HCT116 (cell line): ENCODE measurements around the gene IFNL1. TPM values are rescaled to one million over a fixed set of nuclear protein-coding genes. Genes with fewer than 3 reads are reported as not detected.
A peak's percentile ranks its signal among the peaks of the same experiment; 100 is the strongest.

ENCODE experiments used
- ATAC-seq: fragments of 200-7000 bp; cut with Tn5 transposase; 2 replicates; pipeline ENCODE4 v1.9.1; 2020; ENCODE audit warnings: mild to moderate bottlenecking, moderate library complexity
- BruUV-seq: library from RNA; stranded (reverse); fragments of 400-500 nt; replicated peaks from 2 replicates; lab custom pipeline; 2021; lab: Mats Ljungman, UMichigan
- CTCF ChIA-PET: fragments of 300-600 bp; sonication (Branson Sonifier 250); formaldehyde crosslinking; loops from one replicate; lab custom pipeline; 2021; ENCODE audit warnings: antibody characterized with exemption; lab: Charles Lee
- POLR2A ChIA-PET: fragments of 300-600, 350-600 bp; sonication (Branson Sonifier 250); formaldehyde crosslinking; loops from one replicate; lab custom pipeline; 2021; ENCODE audit warnings: antibody characterized with exemption; lab: Charles Lee
- RAD21 ChIA-PET, 2 experiments: fragments of 300-600 bp; sonication (Branson Sonifier 250); formaldehyde crosslinking; loops; one replicate each; lab custom pipeline; 2023; ENCODE audit warnings: low total read pairs in 2 of 2; ENCODE audit not compliant: uncharacterized antibody in 2 of 2, unreplicated experiment in 2 of 2, low non-redundant PET in 1 of 2; lab: Charles Lee
- DNase-seq: peaks from one replicate; pipeline ENCODE4 v3.0.0-alpha.2; 2010; ENCODE audit warnings: low read depth, low spot score
- H2AFZ ChIP-seq: fragments of 200-600 bp; shearing (Covaris generic), sonication (generic); 2 replicates; pipeline ENCODE4 v1.6.1; 2017; ENCODE audit warnings: low read depth, mixed run types, mixed read lengths, antibody characterized with exemption, low read length; ENCODE audit not compliant: poor library complexity, severe bottlenecking
- H3K27ac ChIP-seq: 2 replicates; pipeline ENCODE4 v1.5.1; 2012; ENCODE audit warnings: low read depth, low read length
- H3K27me3 ChIP-seq: fragments of 200-600 bp; sonication (generic); 2 replicates; pipeline ENCODE4 v1.6.1; 2016; ENCODE audit warnings: mixed run types, low read length, mixed read lengths; ENCODE audit not compliant: insufficient read depth
- H3K36me3 ChIP-seq, 2 experiments: fragments of 200-500 bp in 1 of 2; fragments of 200-600 bp in 1 of 2; sonication (Bioruptor generic) in 1 of 2; sonication (generic) in 1 of 2; 2 replicates each; pipeline versions ENCODE4 v1.5.1 to v1.6.1; 2014 to 2016; ENCODE audit warnings: low read length in 2 of 2, inconsistent platforms in 1 of 2, mixed read lengths in 1 of 2, mixed run types in 1 of 2; ENCODE audit not compliant: insufficient read depth in 2 of 2, control insufficient read depth in 1 of 2
- H3K4me1 ChIP-seq, 2 experiments: fragments of 200-600 bp in 1 of 2; sonication (generic) in 1 of 2; 2 replicates each; pipeline versions ENCODE4 v1.5.1 to v1.6.1; 2012 to 2017; ENCODE audit warnings: low read length in 2 of 2, inconsistent platforms in 1 of 2, mild to moderate bottlenecking in 1 of 2, mixed read lengths in 1 of 2, mixed run types in 1 of 2, moderate library complexity in 1 of 2; ENCODE audit not compliant: insufficient read depth in 2 of 2, control insufficient read depth in 1 of 2
- H3K4me2 ChIP-seq: fragments of 200-600 bp; sonication (generic); 2 replicates; pipeline ENCODE4 v1.6.1; 2017; ENCODE audit warnings: mixed run types, low read length, mixed read lengths
- H3K4me3 ChIP-seq, 2 experiments: fragments of 200-600 bp in 1 of 2; sonication (generic) in 1 of 2; replicated peaks in 1 of 2; 2 replicates each; pipeline ENCODE4 v1.5.1; 2011 to 2016; ENCODE audit warnings: low read length in 2 of 2, control low read depth in 1 of 2, low read depth in 1 of 2, mild to moderate bottlenecking in 1 of 2, mixed read lengths in 1 of 2, mixed run types in 1 of 2
- H3K79me2 ChIP-seq: fragments of 200-600 bp; sonication (generic); 2 replicates; pipeline ENCODE4 v1.6.1; 2017; ENCODE audit warnings: mild to moderate bottlenecking, mixed run types, low read length, moderate library complexity, mixed read lengths; ENCODE audit not compliant: insufficient read depth
- H3K9ac ChIP-seq: fragments of 200-600 bp; sonication (generic); 2 replicates; pipeline ENCODE4 v1.6.1; 2016; ENCODE audit warnings: low read length, mixed read lengths
- H3K9me2 ChIP-seq: fragments of 200-600 bp; sonication (generic), shearing (Covaris generic); 2 replicates; pipeline ENCODE4 v1.6.1; 2017; ENCODE audit warnings: mixed run types, mild to moderate bottlenecking, moderate library complexity; ENCODE audit not compliant: insufficient read depth
- H3K9me3 ChIP-seq, 2 experiments: fragments of 200-500 bp in 1 of 2; fragments of 200-600 bp in 1 of 2; sonication (Bioruptor generic) in 1 of 2; sonication (generic) in 1 of 2; 2 replicates each; pipeline ENCODE4 v1.6.1; 2014 to 2017; ENCODE audit warnings: low read length in 2 of 2, mixed read lengths in 2 of 2, inconsistent platforms in 1 of 2, low read depth in 1 of 2, mild to moderate bottlenecking in 1 of 2, mixed run types in 1 of 2, moderate library complexity in 1 of 2; ENCODE audit not compliant: control insufficient read depth in 1 of 2, insufficient read depth in 1 of 2
- H4K20me1 ChIP-seq: fragments of 200-600 bp; sonication (generic), shearing (Covaris generic); 2 replicates; pipeline ENCODE4 v1.6.1; 2017; ENCODE audit warnings: mixed run types, mild to moderate bottlenecking, moderate library complexity; ENCODE audit not compliant: insufficient read depth
- CBX3 ChIP-seq: IDR thresholded peaks from 2 replicates; pipeline ENCODE4 v1.6.1; 2012; ENCODE audit warnings: low read depth
- CEBPB ChIP-seq: IDR thresholded peaks from 2 replicates; pipeline ENCODE4 v1.6.1; 2012; ENCODE audit warnings: low read depth
- EGR1 ChIP-seq: IDR thresholded peaks from 2 replicates; pipeline ENCODE4 v1.6.1; 2012; ENCODE audit warnings: low read depth
- ELF1 ChIP-seq: IDR thresholded peaks from 2 replicates; pipeline ENCODE4 v1.6.1; 2012; ENCODE audit warnings: low read depth, borderline replicate concordance
- EZH2 ChIP-seq: fragments of 200-600 bp; sonication (generic); IDR thresholded peaks from 2 replicates; pipeline ENCODE4 v1.6.1; 2017; ENCODE audit warnings: antibody characterized with exemption, mixed run types
- FOSL1 ChIP-seq: IDR thresholded peaks from 2 replicates; pipeline ENCODE4 v1.6.1; 2012; ENCODE audit warnings: low read depth
- JUND ChIP-seq: IDR thresholded peaks from 2 replicates; pipeline ENCODE4 v1.6.1; 2012
- MAX ChIP-seq: IDR thresholded peaks from 2 replicates; pipeline ENCODE4 v1.6.1; 2012
- POLR2A ChIP-seq: IDR thresholded peaks from 2 replicates; pipeline ENCODE4 v1.7.0; 2011; ENCODE audit warnings: borderline replicate concordance; ENCODE audit not compliant: insufficient read depth, insufficient read length; ENCODE audit errors: extremely low read depth
- POLR2AphosphoS5 ChIP-seq: IDR thresholded peaks from 2 replicates; pipeline ENCODE4 v1.6.1; 2011; ENCODE audit warnings: mild to moderate bottlenecking, low read depth, low read length, moderate library complexity
- REST ChIP-seq: IDR thresholded peaks from 2 replicates; pipeline ENCODE4 v1.6.1; 2012; ENCODE audit warnings: low read depth
- SIN3A ChIP-seq: IDR thresholded peaks from 2 replicates; pipeline ENCODE4 v1.6.1; 2012; ENCODE audit warnings: low read depth
- SRF ChIP-seq: IDR thresholded peaks from 2 replicates; pipeline ENCODE4 v1.6.1; 2012; ENCODE audit warnings: low read depth
- TCF7L2 ChIP-seq: IDR thresholded peaks from 2 replicates; pipeline ENCODE4 v1.7.0; 2011; ENCODE audit warnings: borderline replicate concordance, inconsistent platforms; ENCODE audit not compliant: insufficient read depth, insufficient read length; ENCODE audit errors: extremely low read depth
- YY1 ChIP-seq: IDR thresholded peaks from 2 replicates; pipeline ENCODE4 v1.6.1; 2011; ENCODE audit warnings: low read length, low read depth, moderate library complexity, mild to moderate bottlenecking; ENCODE audit not compliant: insufficient replicate concordance; ENCODE audit errors: extremely low read depth
- ZFX ChIP-seq: fragments of 450-650 bp; IDR thresholded peaks from 2 replicates; pipeline ENCODE4 v1.6.1; 2017
- ZNF274 ChIP-seq: fragments of 200-500 bp; sonication (Bioruptor generic); IDR thresholded peaks from 2 replicates; pipeline ENCODE4 v1.6.1; 2014; ENCODE audit warnings: mild to moderate bottlenecking, low read depth, low read length, inconsistent platforms
- intact Hi-C: fragments of 100-400 bp; cut with micrococcal nuclease; formaldehyde crosslinking; loops from 2 replicates; pipeline ENCODE4 v1.10.0; 2022
- total RNA-seq: library from RNA; stranded (reverse); gene quantifications from one replicate; pipeline ENCODE4 v1.2.1, GENCODE V29; 2021; ENCODE audit not compliant: unreplicated experiment
- TF ChIP-seq, protein P1 (sequence below): IDR thresholded peaks from 2 replicates; pipeline ENCODE4 v1.6.1; 2011; ENCODE audit warnings: mild to moderate bottlenecking, low read length, moderate library complexity; ENCODE audit not compliant: insufficient replicate concordance; ENCODE audit errors: extremely low read depth
- TF ChIP-seq, protein P2 (sequence below), 3 experiments: fragments of 200-600 bp in 1 of 3; sonication (generic) in 1 of 3; IDR thresholded peaks in 2 of 3; conservative IDR thresholded peaks in 1 of 3; 2 replicates each; pipeline ENCODE4 v1.5.1; 2012 to 2017; ENCODE audit warnings: low read depth in 2 of 3, low read length in 2 of 3, antibody characterized with exemption in 1 of 3, borderline replicate concordance in 1 of 3, control low read depth in 1 of 3, mild to moderate bottlenecking in 1 of 3, mixed read lengths in 1 of 3, mixed run types in 1 of 3, moderate library complexity in 1 of 3; ENCODE audit not compliant: insufficient read depth in 1 of 3

IFNL1 gene
- total RNA-seq, 1 experiment from 2014 or later: not detected

- POLR2A ChIA-PET: no interaction called here
Measured at GRCh38 chr19:39321117-39321831, 25.1 kb downstream of the IFNL1 start.

More at GRCh38 chr19:39321117-39321831, 25.1 kb downstream of the IFNL1 start:
- peaks cover 3 to 23% of the 10 kb centered on the region in 2 experiments; a peak in 3 of 4 replicates for H3K4me1 ChIP-seq
- no peak for DNase-seq
- H3K4me2 ChIP-seq: peak overlapping the region; percentile 55
- RAD21 ChIA-PET: no interaction called here
- H3K36me3 ChIP-seq: peaks cover 0 to 7% of the 10 kb centered on the region in 2 experiments; a peak in 2 of 4 replicates
- H2AFZ ChIP-seq: peak overlapping the region; percentile 51
- no peaks in the 10 kb centered on the region for H4K20me1 ChIP-seq
- no peaks in the 10 kb centered on the region for H3K27me3 ChIP-seq
- TF ChIP-seq EZH2: no peak
- TF ChIP-seq SIN3A: no peak
- no peak for TF ChIP-seq POLR2AphosphoS5
- no peak for TF ChIP-seq CEBPB
- TF ChIP-seq, protein P1, sequence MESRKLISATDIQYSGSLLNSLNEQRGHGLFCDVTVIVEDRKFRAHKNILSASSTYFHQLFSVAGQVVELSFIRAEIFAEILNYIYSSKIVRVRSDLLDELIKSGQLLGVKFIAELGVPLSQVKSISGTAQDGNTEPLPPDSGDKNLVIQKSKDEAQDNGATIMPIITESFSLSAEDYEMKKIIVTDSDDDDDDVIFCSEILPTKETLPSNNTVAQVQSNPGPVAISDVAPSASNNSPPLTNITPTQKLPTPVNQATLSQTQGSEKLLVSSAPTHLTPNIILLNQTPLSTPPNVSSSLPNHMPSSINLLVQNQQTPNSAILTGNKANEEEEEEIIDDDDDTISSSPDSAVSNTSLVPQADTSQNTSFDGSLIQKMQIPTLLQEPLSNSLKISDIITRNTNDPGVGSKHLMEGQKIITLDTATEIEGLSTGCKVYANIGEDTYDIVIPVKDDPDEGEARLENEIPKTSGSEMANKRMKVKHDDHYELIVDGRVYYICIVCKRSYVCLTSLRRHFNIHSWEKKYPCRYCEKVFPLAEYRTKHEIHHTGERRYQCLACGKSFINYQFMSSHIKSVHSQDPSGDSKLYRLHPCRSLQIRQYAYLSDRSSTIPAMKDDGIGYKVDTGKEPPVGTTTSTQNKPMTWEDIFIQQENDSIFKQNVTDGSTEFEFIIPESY: no peak
- TF ChIP-seq TCF7L2: no peak
- TF ChIP-seq CBX3: no peak
- TF ChIP-seq POLR2A: no peak
- no peak for TF ChIP-seq MAX
- no peak for TF ChIP-seq SRF
- no peak for TF ChIP-seq ZFX
- TF ChIP-seq YY1: no peak
- TF ChIP-seq, protein P2, sequence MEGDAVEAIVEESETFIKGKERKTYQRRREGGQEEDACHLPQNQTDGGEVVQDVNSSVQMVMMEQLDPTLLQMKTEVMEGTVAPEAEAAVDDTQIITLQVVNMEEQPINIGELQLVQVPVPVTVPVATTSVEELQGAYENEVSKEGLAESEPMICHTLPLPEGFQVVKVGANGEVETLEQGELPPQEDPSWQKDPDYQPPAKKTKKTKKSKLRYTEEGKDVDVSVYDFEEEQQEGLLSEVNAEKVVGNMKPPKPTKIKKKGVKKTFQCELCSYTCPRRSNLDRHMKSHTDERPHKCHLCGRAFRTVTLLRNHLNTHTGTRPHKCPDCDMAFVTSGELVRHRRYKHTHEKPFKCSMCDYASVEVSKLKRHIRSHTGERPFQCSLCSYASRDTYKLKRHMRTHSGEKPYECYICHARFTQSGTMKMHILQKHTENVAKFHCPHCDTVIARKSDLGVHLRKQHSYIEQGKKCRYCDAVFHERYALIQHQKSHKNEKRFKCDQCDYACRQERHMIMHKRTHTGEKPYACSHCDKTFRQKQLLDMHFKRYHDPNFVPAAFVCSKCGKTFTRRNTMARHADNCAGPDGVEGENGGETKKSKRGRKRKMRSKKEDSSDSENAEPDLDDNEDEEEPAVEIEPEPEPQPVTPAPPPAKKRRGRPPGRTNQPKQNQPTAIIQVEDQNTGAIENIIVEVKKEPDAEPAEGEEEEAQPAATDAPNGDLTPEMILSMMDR (IDR thresholded peaks at IDR 0.05 in 2 of 3, conservative IDR thresholded peaks at IDR 0.05 in 1 of 3; ENCODE audit: borderline replicate concordance in 1 of 3, insufficient read depth in 1 of 3, low read depth in 2 of 3, low read length in 2 of 3): no peak
- TF ChIP-seq REST: no peak
- no peak for TF ChIP-seq EGR1
- TF ChIP-seq ZNF274: no peak
- TF ChIP-seq JUND: no peak
- TF ChIP-seq FOSL1: no peak
- TF ChIP-seq ELF1: no peak
- no peak overlapping the region for H3K9ac ChIP-seq
- peaks cover 22% of the 10 kb centered on the region for H3K79me2 ChIP-seq
- ATAC-seq: no peak; the same call in 1 of the 2 replicates
- no peaks in the 10 kb centered on the region for H3K9me2 ChIP-seq
- peak overlapping the region; percentile 15 to 18; a peak in 2 of 4 replicates for H3K4me3 ChIP-seq
- no peaks in the 10 kb centered on the region for H3K9me3 ChIP-seq
- CTCF ChIA-PET: no interaction called here
- BruUV-seq: no TSS peak
- intact Hi-C loops: no loop called here
- H3K27ac ChIP-seq: no peak overlapping the region
